ENCODE results near the gene NES. TPM values are rescaled to one million over a fixed set of nuclear protein-coding genes. Genes with fewer than 3 reads are reported as not detected.

The NES gene
- polyA plus RNA-seq, 3 donors = not detected

DNA sequence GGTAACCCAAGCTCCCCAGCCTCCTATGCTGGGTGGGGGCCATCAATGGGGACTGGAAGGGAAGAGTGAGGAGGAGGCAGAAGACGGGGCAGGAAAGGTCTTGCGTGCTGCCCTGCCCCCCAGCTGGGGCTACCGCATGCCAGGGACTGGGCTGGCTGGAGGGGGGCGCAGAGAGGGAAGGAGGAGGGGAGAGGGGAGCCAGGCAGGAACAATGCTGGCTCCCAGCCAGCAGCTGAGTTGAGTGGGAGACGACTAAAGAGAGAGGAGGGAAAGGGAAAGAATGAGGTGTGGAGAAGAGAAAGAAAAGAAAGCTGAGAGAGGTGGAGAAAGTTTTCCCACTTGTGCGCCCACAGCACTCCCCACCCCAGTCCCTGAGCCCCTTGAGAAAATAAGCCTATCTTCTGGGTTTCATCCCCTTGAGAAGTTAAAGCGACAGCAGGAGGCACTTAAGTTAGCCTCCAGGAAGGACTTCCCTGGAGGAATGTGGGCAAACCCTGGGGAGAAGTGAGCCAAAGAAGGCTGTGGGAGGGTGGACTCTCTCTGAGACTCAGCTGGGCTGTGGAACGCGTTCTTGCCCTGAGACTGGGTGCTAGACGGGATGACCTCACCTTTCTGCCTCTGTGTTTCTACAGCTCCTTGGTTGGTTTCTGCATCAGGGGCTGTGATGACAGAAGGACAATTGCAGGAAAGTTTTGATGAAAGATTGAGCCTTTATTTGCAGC is 12.9 kb upstream of the NES start:
- Mint-ChIP-seq H3K27me3 (ENCODE audit: low read depth in 3 of 3) (peaks cover 67 to 82% (median 79%) of the 10 kb centered on the region in 3 donors), H3K4me3 (peak overlapping the region in 1 of 2 donors; percentile 91), H3K27ac (no peak overlapping the region), H3K36me3 (peaks cover 0 to 2% of the 10 kb centered on the region in 2 donors), H3K4me1 (peaks cover 24% of the 10 kb centered on the region), H3K9me3 (peaks cover 0 to 15% (median 7%) of the 10 kb centered on the region in 7 donors)
- H2AFZ ChIP-seq (ENCODE audit: insufficient read depth, low read depth, low read length, poor library complexity, severe bottlenecking) = no peak overlapping the region
- H3K27ac ChIP-seq (ENCODE audit: low read depth in 1 of 2, low read length in 2 of 2) = no peak overlapping the region
- no peak overlapping the region for H3K4me3 ChIP-seq (replicated peaks in 1 of 3; ENCODE audit: low read depth in 2 of 3, low read length in 3 of 3)
- TF ChIP-seq, protein P1, sequence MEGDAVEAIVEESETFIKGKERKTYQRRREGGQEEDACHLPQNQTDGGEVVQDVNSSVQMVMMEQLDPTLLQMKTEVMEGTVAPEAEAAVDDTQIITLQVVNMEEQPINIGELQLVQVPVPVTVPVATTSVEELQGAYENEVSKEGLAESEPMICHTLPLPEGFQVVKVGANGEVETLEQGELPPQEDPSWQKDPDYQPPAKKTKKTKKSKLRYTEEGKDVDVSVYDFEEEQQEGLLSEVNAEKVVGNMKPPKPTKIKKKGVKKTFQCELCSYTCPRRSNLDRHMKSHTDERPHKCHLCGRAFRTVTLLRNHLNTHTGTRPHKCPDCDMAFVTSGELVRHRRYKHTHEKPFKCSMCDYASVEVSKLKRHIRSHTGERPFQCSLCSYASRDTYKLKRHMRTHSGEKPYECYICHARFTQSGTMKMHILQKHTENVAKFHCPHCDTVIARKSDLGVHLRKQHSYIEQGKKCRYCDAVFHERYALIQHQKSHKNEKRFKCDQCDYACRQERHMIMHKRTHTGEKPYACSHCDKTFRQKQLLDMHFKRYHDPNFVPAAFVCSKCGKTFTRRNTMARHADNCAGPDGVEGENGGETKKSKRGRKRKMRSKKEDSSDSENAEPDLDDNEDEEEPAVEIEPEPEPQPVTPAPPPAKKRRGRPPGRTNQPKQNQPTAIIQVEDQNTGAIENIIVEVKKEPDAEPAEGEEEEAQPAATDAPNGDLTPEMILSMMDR (IDR thresholded peaks at IDR 0.05) = no peak
- H3K79me2 ChIP-seq (ENCODE audit: insufficient read depth, low read length) = no peaks in the 10 kb centered on the region
- H3K9me3 ChIP-seq (replicated peaks in 1 of 2; ENCODE audit: control insufficient read depth in 1 of 2, insufficient read depth in 1 of 2, low read length in 2 of 2) = peaks cover 0 to 11% of the 10 kb centered on the region in 2 donors
- H3K9ac ChIP-seq (ENCODE audit: insufficient read depth, low read length, poor library complexity, severe bottlenecking) = no peak overlapping the region
- no peaks in the 10 kb centered on the region for H3K36me3 ChIP-seq (replicated peaks in 1 of 2; ENCODE audit: control insufficient read depth in 1 of 2, insufficient read depth in 2 of 2, low read length in 2 of 2)
- H4K20me1 ChIP-seq (ENCODE audit: insufficient read depth, low read length) = no peaks in the 10 kb centered on the region
- peaks cover 2 to 10% of the 10 kb centered on the region in 2 donors for H3K4me1 ChIP-seq (ENCODE audit: control insufficient read depth in 1 of 2, insufficient read depth in 2 of 2, low read length in 2 of 2)
- peaks cover 33 to 61% of the 10 kb centered on the region in 2 donors for H3K27me3 ChIP-seq (ENCODE audit: control insufficient read depth in 2 of 2, insufficient read depth in 2 of 2, low read length in 2 of 2)
- intact Hi-C loops (cut with micrococcal nuclease) = loop anchor here (2.0 to 10.0 kb wide), 3 partner anchors 37 to 195 kb away; partner anchors contain the start of gene INSRR (in 1 of the 2)
- 28% methylated on average over 8 of the region's 10 CpGs for WGBS (ENCODE audit: insufficient coverage)
- no peak overlapping the region for H3K4me2 ChIP-seq (replicated peaks; ENCODE audit: extremely low read depth, low read length, poor library complexity, severe bottlenecking)
- no peak for DNase-seq

DNA sequence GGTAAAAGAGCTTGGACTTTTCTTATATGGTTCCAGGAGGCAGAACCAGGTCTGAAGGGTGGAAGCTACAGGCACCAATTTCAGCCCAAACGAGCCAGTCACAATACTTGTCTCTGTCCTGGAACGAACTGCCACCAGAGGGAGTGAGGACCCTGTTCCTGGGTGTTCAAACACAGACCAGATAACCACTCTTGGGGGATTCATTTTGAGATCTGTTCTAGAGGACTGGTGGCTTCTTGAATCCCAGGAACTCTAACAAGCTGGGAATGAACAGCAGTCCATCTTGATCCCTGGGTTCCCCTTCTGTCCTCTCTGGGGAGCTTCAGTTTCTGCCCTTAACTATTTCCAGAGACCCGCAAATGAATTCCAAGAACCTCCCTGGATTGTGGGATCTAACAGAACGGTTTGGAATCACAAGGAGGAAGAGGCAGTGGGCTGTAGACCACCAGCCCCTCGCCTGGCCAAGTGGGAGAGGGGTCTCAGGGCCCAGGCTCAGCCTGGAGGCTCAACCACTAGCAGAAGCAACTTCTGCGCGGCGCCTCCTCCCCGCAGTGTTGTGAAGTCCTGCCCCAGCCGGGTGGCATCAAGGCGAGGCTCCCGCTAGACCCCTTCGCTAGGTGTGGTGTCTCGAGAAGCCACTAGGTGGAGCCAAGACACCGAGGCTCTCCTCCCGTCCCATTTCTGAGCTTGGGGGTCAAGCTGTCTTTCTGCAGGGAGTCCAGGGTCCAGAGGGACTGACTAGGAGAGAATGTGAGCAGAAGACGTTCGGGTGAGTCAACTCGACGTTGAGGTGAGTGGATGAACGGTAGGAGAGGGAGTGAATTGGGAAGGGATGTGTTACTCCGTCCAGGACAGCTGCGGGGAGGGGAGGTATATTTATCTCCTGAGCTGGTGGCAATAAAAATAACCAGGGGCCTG is 12.1 kb upstream of the NES start:
- H3K9ac ChIP-seq (ENCODE audit: insufficient read depth, low read length, poor library complexity, severe bottlenecking) = no peak overlapping the region
- H3K27ac Mint-ChIP-seq = no peak overlapping the region
- H3K9me3 ChIP-seq (replicated peaks in 1 of 2; ENCODE audit: control insufficient read depth in 1 of 2, insufficient read depth in 1 of 2, low read length in 2 of 2) = peaks cover 0 to 11% of the 10 kb centered on the region in 2 donors
- no peaks in the 10 kb centered on the region for H3K36me3 ChIP-seq (replicated peaks in 1 of 2; ENCODE audit: control insufficient read depth in 1 of 2, insufficient read depth in 2 of 2, low read length in 2 of 2)
- H3K4me1 Mint-ChIP-seq = peaks cover 26% of the 10 kb centered on the region
- H3K36me3 Mint-ChIP-seq = peaks cover 0 to 2% of the 10 kb centered on the region in 2 donors
- peaks cover 2 to 10% of the 10 kb centered on the region in 2 donors for H3K4me1 ChIP-seq (ENCODE audit: control insufficient read depth in 1 of 2, insufficient read depth in 2 of 2, low read length in 2 of 2)
- WGBS (ENCODE audit: insufficient coverage) = 1% methylated on average over 17 of the region's 23 CpGs
- H2AFZ ChIP-seq (ENCODE audit: insufficient read depth, low read depth, low read length, poor library complexity, severe bottlenecking) = no peak overlapping the region
- H3K4me3 ChIP-seq (replicated peaks in 1 of 3; ENCODE audit: low read depth in 2 of 3, low read length in 3 of 3) = no peak overlapping the region
- intact Hi-C loops (cut with micrococcal nuclease) = loop anchor here in 1 of 2 donors (2.0 kb wide), 1 partner anchor 38 kb away; no protein-coding TSS in a partner anchor
- no peak overlapping the region for H3K4me2 ChIP-seq (replicated peaks; ENCODE audit: extremely low read depth, low read length, poor library complexity, severe bottlenecking)
- DNase-seq = peak; percentile 54 to 69 (median 68)
- peaks cover 64 to 84% (median 77%) of the 10 kb centered on the region in 3 donors for H3K27me3 Mint-ChIP-seq (ENCODE audit: low read depth in 3 of 3)
- no peaks in the 10 kb centered on the region for H4K20me1 ChIP-seq (ENCODE audit: insufficient read depth, low read length)
- peaks cover 33 to 60% of the 10 kb centered on the region in 2 donors for H3K27me3 ChIP-seq (ENCODE audit: control insufficient read depth in 2 of 2, insufficient read depth in 2 of 2, low read length in 2 of 2)
- no peak overlapping the region for H3K27ac ChIP-seq (ENCODE audit: low read depth in 1 of 2, low read length in 2 of 2)
- H3K9me3 Mint-ChIP-seq = peaks cover 0 to 15% (median 7%) of the 10 kb centered on the region in 7 donors
- TF ChIP-seq, protein P1 (IDR thresholded peaks at IDR 0.05) = peak; percentile 92
- H3K79me2 ChIP-seq (ENCODE audit: insufficient read depth, low read length) = no peaks in the 10 kb centered on the region
- peak overlapping the region in 1 of 2 donors; percentile 91 for H3K4me3 Mint-ChIP-seq
